ENCODE results near the gene CUBN. TPM values are rescaled to one million over a fixed set of nuclear protein-coding genes. Genes with fewer than 3 reads are reported as not detected.
"Not testable (repeated sequence)": the region's sequence is repeated elsewhere in the genome, so short reads cannot be mapped to it uniquely, and the experiment has no call there.

CUBN gene
- total RNA-seq, 2 donors from 2014 or later: 0.65 to 0.76 TPM

- no peak overlapping the region for H3K4me3 Mint-ChIP-seq
- no peak for DNase-seq
- peaks cover 27% of the 10 kb centered on the region for H3K4me1 Mint-ChIP-seq (ENCODE audit: low read depth)
- ATAC-seq (replicated peaks in 1 of 2): no peak
- peaks cover 1 to 4% of the 10 kb centered on the region in 2 donors for H3K9me3 Mint-ChIP-seq
- H3K27me3 Mint-ChIP-seq (ENCODE audit: low read depth): no peaks in the 10 kb centered on the region
- no peak overlapping the region for H3K27ac Mint-ChIP-seq
- H3K36me3 Mint-ChIP-seq (ENCODE audit: insufficient read depth in 2 of 2): peaks cover 0 to 3% of the 10 kb centered on the region in 2 donors
These were observed 109.9 kb downstream of the CUBN start for GRCh38 chr10:17019696-17020095.

GRCh38 chr10:17013131-17013983 lies 116.3 kb downstream of the CUBN start:
- H3K27me3 Mint-ChIP-seq (ENCODE audit: low read depth); H3K4me3 Mint-ChIP-seq; ATAC-seq (replicated peaks in 1 of 2); H3K9me3 Mint-ChIP-seq; H3K36me3 Mint-ChIP-seq (ENCODE audit: insufficient read depth in 2 of 2); DNase-seq: not testable (repeated sequence)
- peaks cover 12% of the 10 kb centered on the region for H3K4me1 Mint-ChIP-seq (ENCODE audit: low read depth)
- peak overlapping the region; percentile 7 for H3K27ac Mint-ChIP-seq

- H3K27ac Mint-ChIP-seq; ATAC-seq (replicated peaks in 1 of 2); H3K27me3 Mint-ChIP-seq (ENCODE audit: low read depth); DNase-seq; H3K4me3 Mint-ChIP-seq; H3K36me3 Mint-ChIP-seq (ENCODE audit: insufficient read depth in 2 of 2); H3K9me3 Mint-ChIP-seq: not testable (repeated sequence)
- peaks cover 15% of the 10 kb centered on the region for H3K4me1 Mint-ChIP-seq (ENCODE audit: low read depth)
These were observed 116.9 kb downstream of the CUBN start for GRCh38 chr10:17012731-17013130.

GRCh38 chr10:17010363-17011145 lies 119.1 kb downstream of the CUBN start:
- H3K27ac Mint-ChIP-seq: no peak overlapping the region
- ATAC-seq (replicated peaks in 1 of 2): no peak
- H3K27me3 Mint-ChIP-seq (ENCODE audit: low read depth): peaks cover 8% of the 10 kb centered on the region

GRCh38 chr10:17009212-17009700 lies 120.4 kb downstream of the CUBN start:
- peaks cover 0 to 2% of the 10 kb centered on the region in 2 donors for H3K9me3 Mint-ChIP-seq
- H3K4me1 Mint-ChIP-seq (ENCODE audit: low read depth): peaks cover 33% of the 10 kb centered on the region
- ATAC-seq (replicated peaks in 1 of 2) (no peak), DNase-seq (no peak)
- H3K4me3 Mint-ChIP-seq: no peak overlapping the region
- no peak overlapping the region for H3K27ac Mint-ChIP-seq
- H3K27me3 Mint-ChIP-seq (ENCODE audit: low read depth): peaks cover 21% of the 10 kb centered on the region
- peaks cover 3 to 9% of the 10 kb centered on the region in 2 donors for H3K36me3 Mint-ChIP-seq (ENCODE audit: insufficient read depth in 2 of 2)

More at GRCh38 chr10:17010363-17011145, 119.1 kb downstream of the CUBN start:
- DNase-seq: no peak
- Mint-ChIP-seq H3K36me3 (ENCODE audit: insufficient read depth in 2 of 2) (peaks cover 1 to 5% of the 10 kb centered on the region in 2 donors), H3K4me3 (no peak overlapping the region), H3K4me1 (ENCODE audit: low read depth) (peaks cover 23% of the 10 kb centered on the region), H3K9me3 (peaks cover 0 to 2% of the 10 kb centered on the region in 2 donors)

GRCh38 chr10:17007418-17007770 lies 122.2 kb downstream of the CUBN start:
- peaks cover 28% of the 10 kb centered on the region for H3K27me3 Mint-ChIP-seq (ENCODE audit: low read depth)
- H3K27ac Mint-ChIP-seq: no peak overlapping the region
- peaks cover 45% of the 10 kb centered on the region for H3K4me1 Mint-ChIP-seq (ENCODE audit: low read depth)
- DNase-seq (no peak), ATAC-seq (replicated peaks in 1 of 2) (no peak)
- H3K36me3 Mint-ChIP-seq (ENCODE audit: insufficient read depth in 2 of 2): peaks cover 3 to 9% of the 10 kb centered on the region in 2 donors
- peaks cover 0 to 2% of the 10 kb centered on the region in 2 donors for H3K9me3 Mint-ChIP-seq
- no peak overlapping the region for H3K4me3 Mint-ChIP-seq

GRCh38 chr10:17006631-17007417 lies 122.8 kb downstream of the CUBN start:
- no peak for ATAC-seq (replicated peaks in 1 of 2)
- Mint-ChIP-seq H3K9me3 (peaks cover 0 to 2% of the 10 kb centered on the region in 2 donors), H3K27me3 (ENCODE audit: low read depth) (peaks cover 28% of the 10 kb centered on the region), H3K4me1 (ENCODE audit: low read depth) (peaks cover 51% of the 10 kb centered on the region), H3K36me3 (ENCODE audit: insufficient read depth in 2 of 2) (peaks cover 3 to 9% of the 10 kb centered on the region in 2 donors), H3K27ac (no peak overlapping the region), H3K4me3 (no peak overlapping the region)
- DNase-seq: no peak

GRCh38 chr10:17005621-17006566 lies 123.7 kb downstream of the CUBN start:
- H3K27me3 Mint-ChIP-seq (ENCODE audit: low read depth): peaks cover 28% of the 10 kb centered on the region
- ATAC-seq (replicated peaks in 1 of 2) (no peak), DNase-seq (no peak)
- H3K4me3 Mint-ChIP-seq: no peak overlapping the region
- peaks cover 60% of the 10 kb centered on the region for H3K4me1 Mint-ChIP-seq (ENCODE audit: low read depth)
- H3K27ac Mint-ChIP-seq: no peak overlapping the region
- H3K9me3 Mint-ChIP-seq: peaks cover 0 to under 1% of the 10 kb centered on the region in 2 donors
- peaks cover 3 to 9% of the 10 kb centered on the region in 2 donors for H3K36me3 Mint-ChIP-seq (ENCODE audit: insufficient read depth in 2 of 2)

- no peaks in the 10 kb centered on the region for H3K9me3 Mint-ChIP-seq
- no peak for ATAC-seq (replicated peaks in 1 of 2)
- peaks cover 30% of the 10 kb centered on the region for H3K27me3 Mint-ChIP-seq (ENCODE audit: low read depth)
These were observed 124.7 kb downstream of the CUBN start for GRCh38 chr10:17004801-17005380.

GRCh38 chr10:17003651-17004286 lies 125.8 kb downstream of the CUBN start:
- H3K4me1 Mint-ChIP-seq (ENCODE audit: low read depth): peaks cover 58% of the 10 kb centered on the region
- H3K4me3 Mint-ChIP-seq: no peak overlapping the region
- DNase-seq: no peak
- peaks cover 37% of the 10 kb centered on the region for H3K27me3 Mint-ChIP-seq (ENCODE audit: low read depth)
- H3K36me3 Mint-ChIP-seq (ENCODE audit: insufficient read depth in 2 of 2): peaks cover 3 to 9% of the 10 kb centered on the region in 2 donors
- H3K9me3 Mint-ChIP-seq: no peaks in the 10 kb centered on the region
- no peak for ATAC-seq (replicated peaks in 1 of 2)
- H3K27ac Mint-ChIP-seq: no peak overlapping the region

More at GRCh38 chr10:17004801-17005380, 124.7 kb downstream of the CUBN start:
- H3K4me3 Mint-ChIP-seq: no peak overlapping the region
- peaks cover 60% of the 10 kb centered on the region for H3K4me1 Mint-ChIP-seq (ENCODE audit: low read depth)
- H3K36me3 Mint-ChIP-seq (ENCODE audit: insufficient read depth in 2 of 2): peaks cover 3 to 9% of the 10 kb centered on the region in 2 donors
- no peak overlapping the region for H3K27ac Mint-ChIP-seq
- no peak for DNase-seq

GRCh38 chr10:17003151-17003550 lies 126.5 kb downstream of the CUBN start:
- peak overlapping the region; percentile 78 to 86 for H3K4me3 Mint-ChIP-seq
- H3K27ac Mint-ChIP-seq: no peak overlapping the region
- ATAC-seq (replicated peaks in 1 of 2): peak; percentile 85 to 87
- no peaks in the 10 kb centered on the region for H3K9me3 Mint-ChIP-seq
- peak; percentile 49 to 58 for DNase-seq
- peaks cover 3 to 9% of the 10 kb centered on the region in 2 donors for H3K36me3 Mint-ChIP-seq (ENCODE audit: insufficient read depth in 2 of 2)
- H3K27me3 Mint-ChIP-seq (ENCODE audit: low read depth): peaks cover 37% of the 10 kb centered on the region
- H3K4me1 Mint-ChIP-seq (ENCODE audit: low read depth): peaks cover 54% of the 10 kb centered on the region

All from activated T-cell treated with anti-CD3 and anti-CD28 coated beads, Interleukin-2, amount 50 U/mL, for 72 hours (primary cell).